ENCODE measurements around the gene SEC11A.
"Not testable (repeated sequence)": the region's sequence is repeated elsewhere in the genome, so short reads cannot be mapped to it uniquely, and the experiment has no call there.

Gene SEC11A

GRCh38 chr15:84643838-84644237 is 72.1 kb downstream of the SEC11A start:
- Histone ChIP-seq H3K27me3 (ENCODE audit: insufficient read depth, low read length) (no peaks in the 10 kb centered on the region), H3K23ac (ENCODE audit: low read length) (no peak overlapping the region), H4K12ac (ENCODE audit: low read depth, low read length) (no peak overlapping the region), H3K27ac (ENCODE audit: low read depth, low read length) (no peak overlapping the region), H2BK5ac (ENCODE audit: low read depth, low read length, poor library complexity) (no peak overlapping the region), H3K9ac (ENCODE audit: low read length) (no peak overlapping the region), H3K9me3 (ENCODE audit: insufficient read depth, low read depth, low read length) (no peaks in the 10 kb centered on the region), H4K91ac (ENCODE audit: low read depth, low read length) (no peak overlapping the region), H2AFZ (ENCODE audit: insufficient read depth, low read length, poor library complexity) (no peak overlapping the region), H3K14ac (ENCODE audit: low read length) (no peak overlapping the region), H3K18ac (ENCODE audit: low read length) (no peak overlapping the region), H2BK12ac (ENCODE audit: low read length) (no peak overlapping the region), H2BK120ac (ENCODE audit: insufficient read depth, low read length, poor library complexity) (no peak overlapping the region), H3K4me2 (ENCODE audit: low read length) (no peak overlapping the region), H3K4me3 (ENCODE audit: low read depth, low read length) (no peak overlapping the region), H3K4me1 (ENCODE audit: control insufficient read depth in 1 of 2, insufficient read depth in 2 of 2, low read length in 2 of 2) (no peaks in the 10 kb centered on the region), H4K8ac (ENCODE audit: low read depth, low read length) (no peak overlapping the region), H2AK5ac (ENCODE audit: low read length) (no peak overlapping the region), H3K79me1 (ENCODE audit: low read length) (no peaks in the 10 kb centered on the region), H3K4ac (ENCODE audit: low read depth, low read length) (no peak overlapping the region), H3K36me3 (ENCODE audit: control insufficient read depth in 1 of 2, insufficient read depth in 2 of 2, low read length in 2 of 2) (peaks cover 61 to 74% of the 10 kb centered on the region in 2 experiments), H3K79me2 (ENCODE audit: control insufficient read depth, insufficient read depth, low read length, poor library complexity) (no peaks in the 10 kb centered on the region)
- WGBS (ENCODE audit: extremely low coverage, insufficient coverage, insufficient read length) = no CpG with 5 or more reads among the region's 6 CpGs
- no peak for DNase-seq

- H3K27me3 ChIP-seq (ENCODE audit: insufficient read depth, low read length); H3K4me3 ChIP-seq (ENCODE audit: low read depth, low read length); H3K27ac ChIP-seq (ENCODE audit: low read depth, low read length); H2BK5ac ChIP-seq (ENCODE audit: low read depth, low read length, poor library complexity); H3K14ac ChIP-seq (ENCODE audit: low read length); H3K79me2 ChIP-seq (ENCODE audit: control insufficient read depth, insufficient read depth, low read length, poor library complexity); H2AFZ ChIP-seq (ENCODE audit: insufficient read depth, low read length, poor library complexity); H4K8ac ChIP-seq (ENCODE audit: low read depth, low read length); DNase-seq; H3K4ac ChIP-seq (ENCODE audit: low read depth, low read length); H3K23ac ChIP-seq (ENCODE audit: low read length); H2AK5ac ChIP-seq (ENCODE audit: low read length); H2BK12ac ChIP-seq (ENCODE audit: low read length); H3K4me2 ChIP-seq (ENCODE audit: low read length); H3K79me1 ChIP-seq (ENCODE audit: low read length); H3K9me3 ChIP-seq (ENCODE audit: insufficient read depth, low read depth, low read length); H4K91ac ChIP-seq (ENCODE audit: low read depth, low read length); H2BK120ac ChIP-seq (ENCODE audit: insufficient read depth, low read length, poor library complexity); H4K12ac ChIP-seq (ENCODE audit: low read depth, low read length); H3K4me1 ChIP-seq (ENCODE audit: control insufficient read depth in 1 of 2, insufficient read depth in 2 of 2, low read length in 2 of 2); H3K18ac ChIP-seq (ENCODE audit: low read length); H3K9ac ChIP-seq (ENCODE audit: low read length): not testable (repeated sequence)
- no CpG with 5 or more reads among the region's 2 CpGs for WGBS (ENCODE audit: extremely low coverage, insufficient coverage, insufficient read length)
- peaks cover 51 to 64% of the 10 kb centered on the region in 2 experiments for H3K36me3 ChIP-seq (ENCODE audit: control insufficient read depth in 1 of 2, insufficient read depth in 2 of 2, low read length in 2 of 2)
Measured at GRCh38 chr15:84642640-84643039, 73.3 kb downstream of the SEC11A start.

- not testable (repeated sequence) for H3K9me3 ChIP-seq (ENCODE audit: insufficient read depth, low read depth, low read length); H4K91ac ChIP-seq (ENCODE audit: low read depth, low read length); H3K18ac ChIP-seq (ENCODE audit: low read length); H3K27me3 ChIP-seq (ENCODE audit: insufficient read depth, low read length); DNase-seq; H3K14ac ChIP-seq (ENCODE audit: low read length); H4K12ac ChIP-seq (ENCODE audit: low read depth, low read length); H3K79me2 ChIP-seq (ENCODE audit: control insufficient read depth, insufficient read depth, low read length, poor library complexity); H2BK120ac ChIP-seq (ENCODE audit: insufficient read depth, low read length, poor library complexity); H3K4me1 ChIP-seq (ENCODE audit: control insufficient read depth in 1 of 2, insufficient read depth in 2 of 2, low read length in 2 of 2); H3K9ac ChIP-seq (ENCODE audit: low read length); H3K79me1 ChIP-seq (ENCODE audit: low read length); H3K23ac ChIP-seq (ENCODE audit: low read length); H4K8ac ChIP-seq (ENCODE audit: low read depth, low read length); H3K4ac ChIP-seq (ENCODE audit: low read depth, low read length); H3K4me2 ChIP-seq (ENCODE audit: low read length); H2BK12ac ChIP-seq (ENCODE audit: low read length); H3K4me3 ChIP-seq (ENCODE audit: low read depth, low read length); H2AFZ ChIP-seq (ENCODE audit: insufficient read depth, low read length, poor library complexity); H2AK5ac ChIP-seq (ENCODE audit: low read length); H3K27ac ChIP-seq (ENCODE audit: low read depth, low read length); H2BK5ac ChIP-seq (ENCODE audit: low read depth, low read length, poor library complexity)
- H3K36me3 ChIP-seq (ENCODE audit: control insufficient read depth in 1 of 2, insufficient read depth in 2 of 2, low read length in 2 of 2) = peaks cover 48 to 58% of the 10 kb centered on the region in 2 experiments
- WGBS (ENCODE audit: extremely low coverage, insufficient coverage, insufficient read length) = no CpG with 5 or more reads among the region's 9 CpGs
Measured at GRCh38 chr15:84641871-84642270, 74.1 kb downstream of the SEC11A start.

GRCh38 chr15:84638103-84638502 is 77.8 kb downstream of the SEC11A start:
- no peak overlapping the region for H3K14ac ChIP-seq (ENCODE audit: low read length)
- H2BK12ac ChIP-seq (ENCODE audit: low read length) = no peak overlapping the region
- H3K27me3 ChIP-seq (ENCODE audit: insufficient read depth, low read length) = no peaks in the 10 kb centered on the region
- no peak overlapping the region for H4K12ac ChIP-seq (ENCODE audit: low read depth, low read length)
- no peak overlapping the region for H3K4me2 ChIP-seq (ENCODE audit: low read length)
- no peak overlapping the region for H2AFZ ChIP-seq (ENCODE audit: insufficient read depth, low read length, poor library complexity)
- peaks cover 25 to 30% of the 10 kb centered on the region in 2 experiments for H3K36me3 ChIP-seq (ENCODE audit: control insufficient read depth in 1 of 2, insufficient read depth in 2 of 2, low read length in 2 of 2)
- H3K27ac ChIP-seq (ENCODE audit: low read depth, low read length) = no peak overlapping the region
- no peak overlapping the region for H3K23ac ChIP-seq (ENCODE audit: low read length)
- DNase-seq = no peak
- no peak overlapping the region for H2AK5ac ChIP-seq (ENCODE audit: low read length)
- no peaks in the 10 kb centered on the region for H3K79me1 ChIP-seq (ENCODE audit: low read length)
- H3K4me1 ChIP-seq (ENCODE audit: control insufficient read depth in 1 of 2, insufficient read depth in 2 of 2, low read length in 2 of 2) = peaks cover 2 to 7% of the 10 kb centered on the region in 2 experiments
- WGBS (ENCODE audit: extremely low coverage, insufficient coverage, insufficient read length) = no CpG with 5 or more reads among the region's 3 CpGs
- no peak overlapping the region for H3K18ac ChIP-seq (ENCODE audit: low read length)
- H4K8ac ChIP-seq (ENCODE audit: low read depth, low read length) = no peak overlapping the region
- H4K91ac ChIP-seq (ENCODE audit: low read depth, low read length) = no peak overlapping the region
- no peak overlapping the region for H3K9ac ChIP-seq (ENCODE audit: low read length)
- no peak overlapping the region for H3K4me3 ChIP-seq (ENCODE audit: low read depth, low read length)
- H3K4ac ChIP-seq (ENCODE audit: low read depth, low read length) = no peak overlapping the region
- peaks cover 3% of the 10 kb centered on the region for H3K79me2 ChIP-seq (ENCODE audit: control insufficient read depth, insufficient read depth, low read length, poor library complexity)
- H2BK120ac ChIP-seq (ENCODE audit: insufficient read depth, low read length, poor library complexity) = no peak overlapping the region
- H3K9me3 ChIP-seq (ENCODE audit: insufficient read depth, low read depth, low read length) = peaks cover 2% of the 10 kb centered on the region
- no peak overlapping the region for H2BK5ac ChIP-seq (ENCODE audit: low read depth, low read length, poor library complexity)
